HepG2 (cell line): ENCODE results near the gene SMG5. TPM values are rescaled to one million over a fixed set of nuclear protein-coding genes. Genes with fewer than 3 reads are reported as not detected.

Experiments
- DBP ChIP-seq: sonication (generic); formaldehyde crosslinking; IDR thresholded peaks from 2 replicates; pipeline ENCODE4 v1.4.0; 2020; ENCODE audit warnings: missing genetic modification reagents; ENCODE audit errors: not compliant biosample characterization
- EP300 ChIP-seq, 3 experiments: sonication (generic) in 1 of 3; formaldehyde crosslinking in 1 of 3; IDR thresholded peaks; 2 replicates each; pipeline versions ENCODE4 v1.5.1 to v1.6.1; 2011 to 2020; ENCODE audit warnings: low read depth in 2 of 3, low read length in 2 of 3, borderline replicate concordance in 1 of 3, improper control_type of control experiment in 1 of 3, mild to moderate bottlenecking in 1 of 3, missing genetic modification reagents in 1 of 3, moderate library complexity in 1 of 3
- HOXA3 ChIP-seq: sonication (generic); formaldehyde crosslinking; IDR thresholded peaks from 2 replicates; pipeline ENCODE4 v1.5.0; 2020; ENCODE audit warnings: missing genetic modification reagents
- MAFK ChIP-seq, 2 experiments: IDR thresholded peaks in 1 of 2; conservative IDR thresholded peaks in 1 of 2; 2 replicates each; pipeline ENCODE4 v1.6.1; 2011; ENCODE audit warnings: improper control_type of control experiment in 2 of 2, low read length in 2 of 2
- MYNN ChIP-seq: sonication (generic); formaldehyde crosslinking; IDR thresholded peaks from 2 replicates; pipeline ENCODE4 v1.4.0; 2020; ENCODE audit warnings: mild to moderate bottlenecking, low read depth, missing genetic modification reagents
- NFAT5 ChIP-seq: sonication (generic); formaldehyde crosslinking; IDR thresholded peaks from 2 replicates; pipeline ENCODE4 v1.4.0; 2020; ENCODE audit warnings: missing genetic modification reagents
- NFIC ChIP-seq: IDR thresholded peaks from 2 replicates; pipeline ENCODE4 v1.6.1; 2012; ENCODE audit warnings: mild to moderate bottlenecking, low read length, inconsistent platforms
- RFX5 ChIP-seq: IDR thresholded peaks from 2 replicates; pipeline ENCODE4 v1.6.1; 2011; ENCODE audit warnings: low read depth, low read length, improper control_type of control experiment
- RFXANK ChIP-seq: IDR thresholded peaks from 2 replicates; pipeline ENCODE4 v1.6.1; 2016
- ZFX ChIP-seq: sonication (generic); formaldehyde crosslinking; IDR thresholded peaks from 2 replicates; pipeline ENCODE4 v1.4.0; 2020; ENCODE audit warnings: mild to moderate bottlenecking, low read depth, missing genetic modification reagents, moderate library complexity
- ZNF260 ChIP-seq: sonication (generic); formaldehyde crosslinking; IDR thresholded peaks from 2 replicates; pipeline ENCODE4 v1.4.0; 2020; ENCODE audit warnings: missing genetic modification reagents, low read depth, mild to moderate bottlenecking, borderline replicate concordance
- ZNF275 ChIP-seq: sonication (generic); formaldehyde crosslinking; IDR thresholded peaks from 2 replicates; pipeline ENCODE4 v1.8.0; 2022; ENCODE audit warnings: missing genetic modification reagents, mild to moderate bottlenecking, inconsistent platforms, borderline replicate concordance
- ZNF549 ChIP-seq: sonication (generic); formaldehyde crosslinking; IDR thresholded peaks from 2 replicates; pipeline ENCODE4 v1.5.0; 2020; ENCODE audit warnings: missing genetic modification reagents
- ZNF550 ChIP-seq: sonication (generic); formaldehyde crosslinking; IDR thresholded peaks from 2 replicates; pipeline ENCODE4 v1.4.0; 2020; ENCODE audit warnings: mild to moderate bottlenecking, missing genetic modification reagents, borderline replicate concordance
- ZNF652 ChIP-seq: IDR thresholded peaks from 2 replicates; pipeline ENCODE4 v1.6.1; 2016; ENCODE audit warnings: low read depth, borderline replicate concordance
- ZNF660 ChIP-seq: sonication (generic); formaldehyde crosslinking; IDR thresholded peaks from 2 replicates; pipeline ENCODE4 v1.5.1; 2020; ENCODE audit warnings: mild to moderate bottlenecking, low read depth, missing genetic modification reagents, borderline replicate concordance
- polyA plus RNA-seq, 8 experiments: library from polyadenylated mRNA; depleted of rRNA in 3 of 8; stranded (reverse) in 7 of 8; unstranded in 1 of 8; fragments of >200 nt; fragmentation: Illumina TruSeq in 4 of 8; extraction: Trizol in 4 of 8; gene quantifications; 2 replicates each; pipeline versions ENCODE4 v1.2.1 to v1.2.3, GENCODE V29; 2011 to 2016; ENCODE audit warnings: low read depth in 4 of 8, missing spikeins in 1 of 8, mixed read lengths in 1 of 8; ENCODE audit not compliant: insufficient read depth in 1 of 8
- total RNA-seq, 5 experiments: library from RNA; depleted of rRNA; stranded (reverse); fragments of >200 nt; fragmentation: Illumina TruSeq; extraction: Trizol; gene quantifications; 2 replicates each; pipeline ENCODE4 v1.2.3, GENCODE V29; 2016; ENCODE audit warnings: low read depth in 1 of 5
- TF ChIP-seq, protein P1 (sequence below): sonication (generic); formaldehyde crosslinking; IDR thresholded peaks from 2 replicates; pipeline ENCODE4 v1.4.0; 2020; ENCODE audit warnings: mild to moderate bottlenecking, missing genetic modification reagents

The SMG5 gene
- total and polyA plus RNA-seq, 2 of the 13 experiments (the other 11 are each of a cell fraction or from before 2014, with no cell fraction given), result 50.5 to 84.0 TPM

GRCh38 chr1:156291226-156292061, 8.8 kb upstream of the SMG5 start (continued):
- TF ChIP-seq NFAT5 (CRISPR knock-in tag) (no peak), ZFX (CRISPR knock-in tag) (peak; percentile 98), ZNF549 (CRISPR knock-in tag) (no peak), HOXA3 (CRISPR knock-in tag) (peak; percentile 84), ZNF652 (CRISPR knock-in tag) (no peak), RFXANK (CRISPR knock-in tag) (no peak), MYNN (CRISPR knock-in tag) (no peak), MAFK (conservative IDR thresholded peaks at IDR 0.05 in 1 of 2, IDR thresholded peaks at IDR 0.05 in 1 of 2; ENCODE audit: low read length in 2 of 2) (0 out of 4 replicates have a peak, but pooled peaks of 1 of the 2 experiments have one; percentile 0), NFIC (no peak), RFX5 (no peak), ZNF275 (CRISPR knock-in tag) (no peak), ZNF260 (CRISPR knock-in tag) (no peak), ZNF660 (CRISPR knock-in tag) (no peak), DBP (CRISPR knock-in tag) (no peak), ZNF550 (CRISPR knock-in tag) (no peak), EP300 (IDR thresholded peaks at IDR 0.05; ENCODE audit: low read depth in 2 of 2, low read length in 2 of 2) (no peak; a peak in 1 of 4 replicates), EP300 (CRISPR knock-in tag; IDR thresholded peaks at IDR 0.05; ENCODE audit: borderline replicate concordance) (no peak)
- TF ChIP-seq, protein P1, sequence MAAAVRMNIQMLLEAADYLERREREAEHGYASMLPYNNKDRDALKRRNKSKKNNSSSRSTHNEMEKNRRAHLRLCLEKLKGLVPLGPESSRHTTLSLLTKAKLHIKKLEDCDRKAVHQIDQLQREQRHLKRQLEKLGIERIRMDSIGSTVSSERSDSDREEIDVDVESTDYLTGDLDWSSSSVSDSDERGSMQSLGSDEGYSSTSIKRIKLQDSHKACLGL (CRISPR knock-in tag), result 0 out of 2 replicates have a peak, but pooled peaks have one; percentile 67
